PC-3 (cell line): ENCODE data around the gene CMC1. TPM values are rescaled to one million over a fixed set of nuclear protein-coding genes. Genes with fewer than 3 reads are reported as not detected.
A peak's percentile ranks its signal among the peaks of the same experiment; 100 is the strongest.

Experiments
- ATAC-seq: fragments of 200-7000 bp; cut with Tn5 transposase; 2 replicates; pipeline ENCODE4 v1.9.1; 2020; ENCODE audit warnings: mild to moderate bottlenecking, moderate library complexity
- BruUV-seq: library from RNA; stranded (reverse); fragments of 400-500 nt; replicated peaks from 2 replicates; lab custom pipeline; 2021; lab: Mats Ljungman, UMichigan
- CTCF ChIA-PET: fragments of 300-600 bp; sonication (Branson Sonifier 250); formaldehyde crosslinking; loops from one replicate; lab custom pipeline; 2022; ENCODE audit warnings: antibody characterized with exemption; lab: Charles Lee
- POLR2A ChIA-PET: fragments of 300-600 bp; sonication (Branson Sonifier 250); formaldehyde crosslinking; loops from one replicate; lab custom pipeline; 2022; ENCODE audit warnings: antibody characterized with exemption; ENCODE audit not compliant: unreplicated experiment; lab: Charles Lee
- DNase-seq: peaks from one replicate; pipeline ENCODE4 v3.0.0-alpha.2; 2015
- H2AFZ ChIP-seq: fragments of 300-600 bp; sonication (generic); 2 replicates; pipeline ENCODE4 v1.6.0; 2016; ENCODE audit warnings: antibody characterized with exemption, low read length
- H3F3A ChIP-seq: fragments of 300-600 bp; sonication (generic); one replicate; pipeline ENCODE4 v1.6.0; 2017; ENCODE audit warnings: antibody characterized with exemption, low read length, control low read depth, mild to moderate bottlenecking; ENCODE audit not compliant: unreplicated experiment
- H3K27ac ChIP-seq: fragments of 300-600 bp; sonication (generic); 2 replicates; pipeline ENCODE4 v1.5.1; 2016; ENCODE audit warnings: mild to moderate bottlenecking, low read length
- H3K27me3 ChIP-seq: fragments of 300-600 bp; sonication (generic); 2 replicates; pipeline ENCODE4 v1.6.1; 2016; ENCODE audit warnings: low read length, mixed read lengths
- H3K36me3 ChIP-seq: fragments of 300-600 bp; sonication (generic); 2 replicates; pipeline ENCODE4 v1.6.1; 2016; ENCODE audit warnings: low read depth, mixed run types, low read length, mixed read lengths
- H3K4me1 ChIP-seq: fragments of 300-600 bp; sonication (generic); 2 replicates; pipeline ENCODE4 v1.5.1; 2016; ENCODE audit warnings: low read length; ENCODE audit not compliant: insufficient read depth
- H3K4me2 ChIP-seq: fragments of 300-600 bp; sonication (generic); 2 replicates; pipeline ENCODE4 v1.6.0; 2016; ENCODE audit warnings: low read length
- H3K4me3 ChIP-seq: fragments of 300-600 bp; sonication (generic); 2 replicates; pipeline ENCODE4 v1.5.1; 2016; ENCODE audit warnings: mild to moderate bottlenecking, low read length, mixed read lengths
- H3K79me2 ChIP-seq: fragments of 300-600 bp; sonication (generic); 2 replicates; pipeline ENCODE4 v1.6.1; 2017; ENCODE audit warnings: low read length, mixed read lengths
- H3K9ac ChIP-seq: fragments of 300-600 bp; sonication (generic); 2 replicates; pipeline ENCODE4 v1.6.0; 2016; ENCODE audit warnings: mild to moderate bottlenecking, low read length
- H3K9me2 ChIP-seq: fragments of 300-600 bp; sonication (generic); replicated peaks from 2 replicates; pipeline ENCODE4 v1.6.1; 2016; ENCODE audit warnings: mixed run types, low read length, mixed read lengths
- H3K9me3 ChIP-seq: fragments of 300-600 bp; sonication (generic); 2 replicates; pipeline ENCODE4 v1.6.1; 2016; ENCODE audit warnings: low read length, mixed read lengths
- H4K20me1 ChIP-seq: fragments of 300-600 bp; sonication (generic); 2 replicates; pipeline ENCODE4 v1.6.1; 2016; ENCODE audit warnings: low read length, mixed read lengths
- EZH2 ChIP-seq: fragments of 300-600 bp; sonication (generic); IDR thresholded peaks from one replicate; pipeline ENCODE4 v1.6.1; 2017; ENCODE audit warnings: antibody characterized with exemption, mild to moderate bottlenecking, low read length; ENCODE audit not compliant: unreplicated experiment
- EZH2phosphoT487 ChIP-seq: fragments of 300-600 bp; sonication (generic); IDR thresholded peaks from 2 replicates; pipeline ENCODE4 v1.6.1; 2018; ENCODE audit warnings: mild to moderate bottlenecking, antibody characterized with exemption, low read length, borderline replicate concordance
- intact Hi-C: fragments of 100-400 bp; cut with micrococcal nuclease; formaldehyde crosslinking; loops from 2 replicates; pipeline ENCODE4 v1.9.0; 2023
- total RNA-seq: library from RNA; depleted of rRNA; stranded (reverse); fragments of >200 nt; gene quantifications from 2 replicates; pipeline ENCODE4 v1.2.3, GENCODE V29; 2014
- TF ChIP-seq, protein P1 (sequence below): fragments of 300-600 bp; sonication (generic); conservative IDR thresholded peaks from 2 replicates; pipeline ENCODE4 v1.5.1; 2017; ENCODE audit warnings: antibody characterized with exemption, low read depth, mild to moderate bottlenecking, low read length

The CMC1 gene
- total RNA-seq, 1 experiment from 2014 or later, result 16.7 TPM

DNA sequence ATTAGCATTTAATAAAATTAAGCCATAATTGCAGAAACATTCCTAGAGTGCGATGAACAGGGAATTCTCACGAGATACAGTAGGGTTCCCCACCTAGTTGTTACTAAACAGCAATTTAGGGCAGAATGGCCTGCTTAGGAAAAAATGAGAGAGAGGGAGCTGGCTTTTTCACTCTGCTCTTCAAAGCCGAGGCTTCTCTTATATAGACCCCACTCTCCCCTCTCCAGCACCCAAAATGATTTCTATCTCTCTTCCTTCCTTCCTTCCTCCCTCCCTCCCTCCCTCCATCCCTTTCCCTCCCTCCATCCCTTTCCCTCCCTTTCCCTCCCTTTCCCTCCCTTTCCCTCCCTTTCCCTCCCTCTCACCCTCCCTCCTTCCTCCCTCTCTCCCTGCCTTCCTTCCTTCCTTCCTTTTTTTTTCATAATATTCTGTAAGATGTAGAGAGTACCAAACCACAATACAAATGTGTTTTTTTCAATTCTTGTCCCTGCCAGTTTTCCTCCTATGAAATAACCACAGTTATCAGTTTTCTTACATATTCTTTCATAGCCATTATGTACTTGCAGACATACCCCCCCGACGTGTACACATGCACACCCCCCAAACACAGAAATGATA is 59.0 kb downstream of the CMC1 start:
- BruUV-seq, result no TSS peak
- POLR2A ChIA-PET, result no interaction called here
- Histone ChIP-seq H3K4me3 (no peak overlapping the region), H3K36me3 (no peaks in the 10 kb centered on the region), H3K9me2 (no peaks in the 10 kb centered on the region), H2AFZ (no peak overlapping the region), H3K4me2 (no peak overlapping the region), H3K9me3 (no peaks in the 10 kb centered on the region), H3K79me2 (no peaks in the 10 kb centered on the region), H3K27me3 (no peaks in the 10 kb centered on the region), H3K9ac (no peak overlapping the region), H3F3A (no peaks in the 10 kb centered on the region), H4K20me1 (no peaks in the 10 kb centered on the region), H3K4me1 (no peaks in the 10 kb centered on the region), H3K27ac (no peak overlapping the region)
- CTCF ChIA-PET, result no interaction called here
- no peak for TF ChIP-seq EZH2phosphoT487
- TF ChIP-seq EZH2, result no peak
- TF ChIP-seq, protein P1, sequence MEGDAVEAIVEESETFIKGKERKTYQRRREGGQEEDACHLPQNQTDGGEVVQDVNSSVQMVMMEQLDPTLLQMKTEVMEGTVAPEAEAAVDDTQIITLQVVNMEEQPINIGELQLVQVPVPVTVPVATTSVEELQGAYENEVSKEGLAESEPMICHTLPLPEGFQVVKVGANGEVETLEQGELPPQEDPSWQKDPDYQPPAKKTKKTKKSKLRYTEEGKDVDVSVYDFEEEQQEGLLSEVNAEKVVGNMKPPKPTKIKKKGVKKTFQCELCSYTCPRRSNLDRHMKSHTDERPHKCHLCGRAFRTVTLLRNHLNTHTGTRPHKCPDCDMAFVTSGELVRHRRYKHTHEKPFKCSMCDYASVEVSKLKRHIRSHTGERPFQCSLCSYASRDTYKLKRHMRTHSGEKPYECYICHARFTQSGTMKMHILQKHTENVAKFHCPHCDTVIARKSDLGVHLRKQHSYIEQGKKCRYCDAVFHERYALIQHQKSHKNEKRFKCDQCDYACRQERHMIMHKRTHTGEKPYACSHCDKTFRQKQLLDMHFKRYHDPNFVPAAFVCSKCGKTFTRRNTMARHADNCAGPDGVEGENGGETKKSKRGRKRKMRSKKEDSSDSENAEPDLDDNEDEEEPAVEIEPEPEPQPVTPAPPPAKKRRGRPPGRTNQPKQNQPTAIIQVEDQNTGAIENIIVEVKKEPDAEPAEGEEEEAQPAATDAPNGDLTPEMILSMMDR, result no peak
- intact Hi-C loops, result no loop called here
- ATAC-seq (no peak), DNase-seq (no peak)

DNA sequence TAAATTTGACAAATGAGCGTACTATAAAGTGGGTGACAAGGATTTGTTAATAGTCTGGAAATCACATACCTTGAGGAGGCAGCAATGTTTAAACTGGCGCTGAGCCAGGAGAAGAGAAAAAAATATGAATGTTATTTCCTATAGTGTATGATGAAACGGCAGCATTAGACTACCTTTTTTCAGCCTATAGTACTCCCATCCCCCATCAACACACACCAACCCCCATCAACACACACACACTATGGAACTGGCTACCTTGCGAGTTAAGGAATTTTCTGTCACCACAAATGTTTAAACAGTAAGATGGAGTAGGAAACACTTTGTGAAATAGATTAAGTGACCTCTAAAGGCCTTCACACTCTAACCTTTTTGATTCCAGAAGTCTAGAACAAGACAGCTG is 60.3 kb downstream of the CMC1 start:
- TF ChIP-seq EZH2phosphoT487 (no peak), EZH2 (no peak)
- TF ChIP-seq, protein P1, result no peak

DNA sequence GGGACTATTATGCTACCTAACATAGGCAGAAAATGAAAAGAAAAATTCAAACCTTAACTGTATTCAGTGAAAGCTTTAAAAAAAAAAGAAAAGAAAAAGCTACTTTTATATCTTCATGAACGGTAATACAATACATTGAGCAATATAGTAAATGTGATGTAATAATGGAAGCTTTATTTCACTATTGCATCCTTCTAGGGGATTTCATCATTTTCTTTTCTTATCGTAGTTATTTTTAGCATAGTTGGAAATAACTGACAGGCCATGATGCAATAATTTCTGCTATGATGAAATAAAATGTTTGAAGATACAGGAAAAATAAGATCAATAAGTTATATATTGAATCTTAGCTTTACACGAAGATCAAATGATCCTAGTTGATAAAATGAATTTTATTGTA is 66.8 kb downstream of the CMC1 start:
- BruUV-seq, result no TSS peak
- H4K20me1 ChIP-seq, result no peaks in the 10 kb centered on the region
- intact Hi-C loops, result no loop called here
- H2AFZ ChIP-seq, result no peak overlapping the region
- H3K4me3 ChIP-seq, result no peak overlapping the region
- H3K27ac ChIP-seq, result no peak overlapping the region
- ATAC-seq (no peak), DNase-seq (no peak)
- no peaks in the 10 kb centered on the region for H3K4me1 ChIP-seq
- no peaks in the 10 kb centered on the region for H3K9me2 ChIP-seq
- POLR2A ChIA-PET, result no interaction called here
- no peaks in the 10 kb centered on the region for H3F3A ChIP-seq
- H3K9me3 ChIP-seq, result no peaks in the 10 kb centered on the region
- no peaks in the 10 kb centered on the region for H3K79me2 ChIP-seq
- H3K27me3 ChIP-seq, result no peaks in the 10 kb centered on the region
- no peak overlapping the region for H3K9ac ChIP-seq
- TF ChIP-seq, protein P1, result no peak
- no peak for TF ChIP-seq EZH2
- no peak for TF ChIP-seq EZH2phosphoT487
- CTCF ChIA-PET, result no interaction called here
- no peaks in the 10 kb centered on the region for H3K36me3 ChIP-seq
- H3K4me2 ChIP-seq, result no peak overlapping the region

More for the DNA sequence above, 60.3 kb downstream of the CMC1 start:
- ATAC-seq (no peak), DNase-seq (peak; percentile 27)
- Histone ChIP-seq H3K4me2 (no peak overlapping the region), H3F3A (no peaks in the 10 kb centered on the region), H3K9ac (no peak overlapping the region), H3K36me3 (no peaks in the 10 kb centered on the region), H3K9me3 (no peaks in the 10 kb centered on the region), H2AFZ (no peak overlapping the region), H3K4me3 (no peak overlapping the region), H3K9me2 (no peaks in the 10 kb centered on the region), H3K27me3 (no peaks in the 10 kb centered on the region), H3K4me1 (no peaks in the 10 kb centered on the region), H4K20me1 (no peaks in the 10 kb centered on the region), H3K27ac (no peak overlapping the region), H3K79me2 (no peaks in the 10 kb centered on the region)
- intact Hi-C loops, result no loop called here
- CTCF ChIA-PET, result no interaction called here
- BruUV-seq, result no TSS peak
- POLR2A ChIA-PET, result no interaction called here
